NCI-H345 (cell line): ENCODE results near the gene TBC1D2B.
"Not testable (repeated sequence)": the region's sequence is repeated elsewhere in the genome, so short reads cannot be mapped to it uniquely, and the experiment has no call there.

Experiments used
- DNase-seq: peaks from one replicate; lab custom pipeline; 2025; lab: John Stamatoyannopoulos, UW

The TBC1D2B gene

DNA sequence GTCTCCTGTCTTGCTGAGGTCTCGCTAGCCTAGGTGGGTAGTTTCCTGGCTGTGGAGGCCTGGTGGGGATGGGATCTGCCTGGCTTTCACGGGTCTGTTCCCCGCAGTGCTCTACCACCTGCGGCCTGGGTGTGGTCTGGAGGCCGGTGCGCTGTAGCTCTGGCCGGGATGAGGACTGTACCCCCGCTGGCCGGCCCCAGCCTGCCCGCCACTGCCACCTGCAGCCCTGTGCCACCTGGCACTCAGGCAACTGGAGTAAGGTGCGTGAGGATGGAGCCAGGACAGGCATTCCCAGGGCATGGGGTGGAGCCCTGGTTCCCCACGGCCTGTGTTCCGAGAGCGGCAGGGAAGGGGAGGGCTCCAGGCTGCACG, 89.8 kb downstream of the TBC1D2B start:
- not testable (repeated sequence) for DNase-seq

DNA sequence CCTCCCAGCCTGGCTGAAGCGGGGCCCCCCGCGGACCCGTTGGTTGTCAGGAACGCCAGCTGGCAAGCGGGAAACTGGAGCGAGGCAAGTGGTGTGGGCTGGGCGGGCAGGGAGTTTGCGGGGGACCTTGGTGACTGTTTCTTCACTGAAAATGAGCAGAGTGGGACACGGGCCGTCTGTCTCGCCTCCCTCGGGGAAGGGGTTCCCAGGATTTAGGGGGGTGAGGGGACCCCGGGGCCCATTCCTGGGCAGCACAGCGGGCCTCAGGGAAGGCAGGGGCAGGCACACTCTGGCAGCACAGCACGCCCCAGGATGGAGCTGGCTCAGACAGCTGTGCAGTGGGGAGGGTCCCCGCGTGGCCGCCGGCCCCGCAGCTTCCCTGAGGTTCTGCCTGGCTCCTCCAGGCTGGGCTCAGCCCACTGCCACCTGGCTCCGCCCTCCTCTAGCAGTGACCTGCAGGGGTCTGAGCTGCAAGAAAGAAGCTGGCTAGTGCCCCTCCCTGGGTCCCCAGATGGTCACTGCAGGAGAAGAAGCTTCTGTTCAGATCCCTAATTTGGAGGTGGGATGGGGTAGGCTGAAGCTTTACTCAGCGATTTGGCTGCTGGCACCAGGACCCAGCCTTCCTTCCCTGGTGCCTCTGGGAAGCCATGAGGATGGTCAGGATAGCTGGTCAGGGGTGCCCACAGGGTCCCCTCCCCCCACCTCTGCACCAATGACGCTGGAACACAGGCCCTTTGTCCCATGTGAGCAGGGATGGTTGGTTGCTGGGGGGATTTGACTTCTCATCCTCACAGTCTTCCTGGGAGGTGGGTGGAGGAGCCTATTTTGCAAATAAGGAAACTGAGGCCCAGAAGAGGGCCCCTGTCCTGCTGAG, 90.4 kb downstream of the TBC1D2B start:
- no peak for DNase-seq

DNA sequence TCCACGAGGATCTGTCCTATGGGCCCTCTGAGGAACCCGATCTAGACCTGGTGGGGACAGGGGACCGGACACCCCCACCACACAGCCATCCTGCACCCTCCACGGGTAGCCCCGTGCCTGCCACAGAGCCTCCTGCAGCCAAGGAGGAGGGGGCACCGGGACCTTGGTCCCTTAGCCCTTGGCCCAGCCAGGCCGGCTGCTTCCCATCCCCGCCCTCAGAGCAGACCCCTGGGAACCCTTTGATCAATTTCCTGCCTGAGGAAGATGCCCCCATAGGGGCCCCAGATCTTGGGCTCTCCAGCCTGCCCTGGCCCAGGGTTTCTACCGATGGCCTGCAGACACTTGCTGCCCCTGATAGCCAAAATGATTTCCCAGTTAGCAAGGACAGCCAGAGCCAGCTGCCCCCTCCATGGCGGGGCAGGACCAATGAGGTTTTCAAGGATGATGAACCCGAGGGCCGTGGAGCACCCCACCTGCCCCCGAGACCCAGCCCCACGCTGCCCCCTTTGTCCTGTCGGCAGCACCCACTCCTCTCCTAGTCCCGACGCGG, 91.5 kb downstream of the TBC1D2B start:
- DNase-seq: no peak

DNA sequence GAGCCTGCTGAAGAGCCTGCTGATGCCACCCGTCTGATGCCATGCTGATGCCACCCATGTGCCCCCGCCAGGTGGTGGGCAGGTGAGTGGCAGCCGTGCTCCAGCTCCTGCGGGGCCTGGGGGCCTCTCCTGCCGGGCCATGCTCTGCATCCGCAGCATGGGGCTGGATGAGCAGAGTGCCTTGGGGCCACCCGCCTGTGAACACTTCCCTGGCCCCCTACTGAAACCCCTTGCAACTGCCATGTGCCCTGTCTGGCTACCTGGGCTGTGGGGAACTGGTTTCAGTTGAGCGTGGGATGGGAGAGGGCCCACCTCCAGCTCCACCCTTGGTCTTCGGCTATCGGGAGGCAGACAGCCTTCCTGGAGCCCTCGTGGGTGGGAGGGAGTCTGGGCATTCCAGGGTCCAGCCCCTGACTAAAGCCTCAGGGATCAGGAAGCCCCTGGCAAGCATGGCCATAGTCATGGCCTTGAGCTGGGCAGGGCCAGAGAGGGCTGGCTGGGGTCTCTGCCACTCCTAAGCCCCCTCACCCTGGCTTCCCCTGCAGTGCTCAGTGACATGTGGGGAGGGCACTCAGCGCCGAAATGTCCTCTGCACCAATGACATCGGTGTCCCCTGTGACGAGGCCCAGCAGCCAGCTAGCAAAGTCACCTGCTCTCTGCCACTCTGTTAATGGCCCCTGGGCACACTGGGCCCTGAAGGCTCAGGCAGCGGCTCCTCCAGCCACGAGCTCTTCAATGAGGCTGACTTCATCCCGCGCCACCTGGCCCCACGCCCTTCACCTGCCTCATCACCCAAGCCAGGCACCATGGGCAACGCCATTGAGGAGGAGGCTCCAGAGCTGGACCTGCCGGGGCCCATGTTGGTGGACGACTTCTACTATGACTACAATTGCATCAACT, 92.2 kb downstream of the TBC1D2B start:
- no peak for DNase-seq

DNA sequence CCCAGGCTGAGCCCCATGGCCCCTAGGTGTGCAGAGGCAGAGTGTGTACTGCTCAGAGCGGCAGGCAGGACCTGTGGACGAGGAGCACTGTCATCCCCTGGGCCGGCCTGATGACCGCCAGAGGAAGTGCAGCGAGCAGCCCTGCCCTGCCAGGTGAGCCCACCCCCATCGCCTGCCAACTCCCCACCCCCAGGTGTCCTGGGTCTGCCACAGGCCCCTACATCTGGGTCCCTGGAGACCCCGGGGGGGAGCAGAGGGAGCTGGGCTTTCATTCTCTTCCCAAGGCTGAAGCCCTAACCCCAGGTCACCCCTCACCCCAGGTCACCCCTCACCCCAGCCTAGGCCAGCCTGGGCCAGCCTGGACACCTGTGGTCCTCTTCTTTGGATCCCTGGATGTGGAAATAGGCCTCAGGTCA, 93.1 kb downstream of the TBC1D2B start:
- DNase-seq: no peak

DNA sequence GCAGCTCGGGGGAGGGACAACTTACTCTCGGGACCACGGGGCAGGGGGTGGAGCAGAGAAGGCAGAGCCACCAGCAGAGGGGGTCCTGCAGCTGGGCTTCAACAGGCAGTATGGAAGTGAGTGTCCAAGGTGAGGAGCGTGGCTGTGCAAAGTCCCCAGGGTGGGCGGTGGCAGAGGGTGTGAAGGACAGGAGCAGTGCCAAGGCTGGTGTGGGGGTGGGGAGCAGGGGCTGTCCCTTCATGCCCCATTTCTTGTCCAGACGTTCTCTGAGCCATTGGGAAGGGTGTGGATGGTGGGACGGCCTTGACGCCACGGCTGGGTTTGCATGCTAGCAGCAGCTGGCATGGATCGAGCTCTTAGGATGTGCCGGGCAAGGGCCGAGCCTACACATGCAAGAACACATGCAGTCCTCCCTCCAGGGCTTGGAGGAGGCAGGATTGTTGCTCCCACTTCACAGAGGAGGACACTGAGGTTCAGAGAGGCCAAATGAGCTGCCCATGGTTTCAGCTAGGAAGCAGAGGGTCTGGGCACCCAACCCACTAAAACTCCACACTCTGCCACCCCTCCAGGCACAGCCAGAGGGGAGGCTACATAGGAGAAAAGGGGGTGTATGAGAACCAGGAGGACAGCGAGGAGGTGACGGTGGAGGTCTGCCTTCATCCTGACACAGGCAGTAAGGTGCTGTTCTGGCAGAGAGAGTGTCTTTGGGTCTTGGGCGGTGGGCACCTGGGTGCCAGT, 93.6 kb downstream of the TBC1D2B start:
- DNase-seq: no peak

DNA sequence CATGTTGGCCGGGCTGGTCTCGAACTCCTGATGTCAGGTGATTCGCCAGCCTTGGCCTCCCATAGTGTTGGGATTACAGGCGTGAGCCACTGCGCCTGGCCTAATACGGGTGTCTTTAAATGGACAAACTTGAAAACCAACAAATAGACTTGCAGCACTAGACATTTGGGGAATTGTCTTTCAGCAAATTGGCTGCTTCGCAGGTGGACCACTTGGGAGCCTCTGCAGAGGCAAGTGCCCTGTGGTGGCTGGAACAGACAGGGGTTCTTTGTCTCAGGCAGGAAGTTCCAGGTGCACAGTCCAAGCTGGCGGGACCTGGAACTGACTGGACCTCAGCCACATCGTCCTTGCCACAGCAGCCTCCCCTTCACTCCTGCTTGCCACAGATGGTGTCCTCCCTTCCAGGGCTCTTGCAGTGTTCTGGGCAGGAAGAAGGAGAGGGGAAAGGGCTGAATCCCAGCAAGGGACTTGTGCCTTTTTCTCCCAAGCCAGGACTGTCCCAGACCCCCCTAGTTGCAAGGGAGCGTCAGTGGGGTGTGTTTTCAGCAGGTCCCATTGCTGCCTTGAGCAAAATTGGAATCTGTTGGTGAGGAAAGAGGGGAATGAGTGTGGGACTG, 94.3 kb downstream of the TBC1D2B start:
- DNase-seq: no peak

DNA sequence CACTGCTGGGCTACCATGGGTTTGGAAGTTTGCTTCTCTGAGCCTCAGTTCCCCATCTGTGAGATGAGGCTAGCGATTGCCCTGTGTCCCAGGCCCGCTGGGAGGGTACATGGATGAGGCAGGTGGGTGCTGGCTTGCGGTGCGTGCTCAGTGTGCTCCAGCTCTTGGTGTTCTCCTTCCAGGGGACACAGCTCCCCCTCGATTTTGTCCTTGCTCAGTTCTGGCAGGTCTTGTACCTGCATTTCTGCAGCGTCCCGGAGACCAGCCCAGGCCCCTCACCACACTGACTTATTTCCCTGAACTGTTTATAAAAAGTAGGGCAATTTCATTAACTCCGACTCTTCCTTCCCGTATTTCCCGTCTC, 95.4 kb downstream of the TBC1D2B start:
- DNase-seq: no peak

DNA sequence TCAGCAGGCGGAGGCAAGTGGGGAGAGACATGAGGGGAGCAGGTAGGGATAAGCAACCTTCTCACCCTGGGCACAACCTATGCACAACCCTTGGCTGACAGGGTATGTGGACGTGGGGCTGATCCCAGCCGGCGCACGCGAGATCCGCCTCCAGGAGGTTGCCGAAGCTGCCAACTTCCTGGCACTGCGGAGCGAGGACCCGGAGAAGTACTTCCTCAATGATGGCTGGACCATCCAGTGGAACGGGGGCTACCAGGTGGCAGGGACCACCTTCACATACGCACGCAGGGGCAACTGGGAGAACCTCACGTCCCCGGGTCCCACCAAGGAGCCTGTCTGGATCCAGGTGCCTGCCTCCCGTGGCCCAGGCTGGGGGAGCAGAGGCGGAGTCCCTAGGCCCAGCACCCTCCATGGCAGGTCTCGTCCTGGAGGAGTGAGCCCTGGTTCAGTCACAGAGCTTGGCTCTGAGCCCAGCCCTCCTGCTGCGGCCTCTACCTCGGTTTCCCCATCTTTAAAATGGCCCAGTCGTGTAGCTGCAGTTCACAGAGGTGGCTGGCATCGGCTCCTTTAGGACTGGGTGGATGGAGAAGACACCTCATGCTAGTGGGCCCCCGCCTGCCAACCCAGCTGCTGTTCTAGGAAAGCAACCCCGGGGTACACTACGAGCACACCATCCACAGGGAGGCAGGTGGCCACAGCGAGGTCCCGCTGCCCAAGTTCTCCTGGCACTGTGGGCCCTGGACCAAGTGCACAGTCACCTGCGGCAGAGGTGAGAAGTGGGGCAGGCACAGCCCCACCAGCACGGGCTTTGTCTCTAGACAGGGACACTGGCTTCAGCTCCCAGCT, 96.0 kb downstream of the TBC1D2B start:
- no peak for DNase-seq

DNA sequence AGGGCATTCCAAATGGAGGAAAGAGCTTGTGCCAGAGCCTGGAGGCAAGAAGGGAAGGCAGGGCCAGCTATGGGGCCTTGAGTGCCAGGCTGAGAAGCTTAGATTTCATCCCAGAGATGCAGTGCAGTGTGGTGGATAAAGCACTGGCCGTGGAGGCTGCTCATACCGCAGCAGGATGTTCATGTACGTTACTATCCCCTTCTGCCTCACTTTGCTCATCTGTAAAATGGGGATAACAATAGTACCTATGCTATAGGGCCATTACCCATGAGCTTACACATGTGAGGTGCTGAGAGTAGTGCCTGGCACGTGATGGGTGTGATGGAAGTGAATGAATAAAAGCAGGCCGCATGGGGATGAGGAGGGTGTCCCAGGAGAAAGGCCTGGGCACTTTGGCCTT, 96.8 kb downstream of the TBC1D2B start:
- not testable (repeated sequence) for DNase-seq

DNA sequence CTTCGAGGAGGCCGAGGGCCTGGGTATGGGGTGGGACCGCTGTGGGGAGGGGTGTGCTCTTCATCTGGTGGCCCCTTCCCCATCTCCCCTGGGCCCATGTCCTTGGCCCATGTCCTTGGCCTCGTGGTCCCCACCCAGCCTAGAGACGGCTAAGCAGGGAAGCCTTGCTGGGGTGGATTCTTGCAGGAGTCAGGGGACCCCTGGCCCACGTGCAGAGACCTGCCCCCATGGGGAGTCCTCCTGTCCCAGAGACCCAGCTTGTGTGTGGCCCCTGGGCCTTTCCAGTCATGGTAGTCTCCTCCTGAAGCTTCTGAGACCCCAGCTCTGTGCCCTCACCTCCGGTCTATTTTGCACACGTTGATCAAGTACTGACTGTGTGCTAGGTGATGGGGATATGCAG, 97.4 kb downstream of the TBC1D2B start:
- DNase-seq: no peak

DNA sequence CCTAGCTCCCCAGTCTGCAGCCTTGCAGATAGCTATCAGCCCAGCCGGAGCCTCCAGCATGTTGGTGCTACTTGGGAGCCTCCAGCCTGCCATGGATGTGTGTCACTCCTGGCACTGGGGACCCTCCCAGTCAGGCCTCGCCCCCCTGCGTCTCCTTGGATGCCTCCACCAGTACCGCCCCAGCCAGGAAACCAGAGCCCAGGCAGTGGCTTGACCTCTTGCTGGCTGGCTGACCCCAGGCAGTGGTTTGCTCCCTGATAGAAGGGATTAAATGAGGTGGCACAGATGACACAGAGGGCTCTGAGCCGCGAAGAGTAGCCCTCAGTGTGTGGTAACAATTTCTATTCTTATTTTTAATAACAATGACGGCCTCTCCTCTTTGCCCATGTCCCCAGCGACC, 98.4 kb downstream of the TBC1D2B start:
- not testable (repeated sequence) for DNase-seq

DNA sequence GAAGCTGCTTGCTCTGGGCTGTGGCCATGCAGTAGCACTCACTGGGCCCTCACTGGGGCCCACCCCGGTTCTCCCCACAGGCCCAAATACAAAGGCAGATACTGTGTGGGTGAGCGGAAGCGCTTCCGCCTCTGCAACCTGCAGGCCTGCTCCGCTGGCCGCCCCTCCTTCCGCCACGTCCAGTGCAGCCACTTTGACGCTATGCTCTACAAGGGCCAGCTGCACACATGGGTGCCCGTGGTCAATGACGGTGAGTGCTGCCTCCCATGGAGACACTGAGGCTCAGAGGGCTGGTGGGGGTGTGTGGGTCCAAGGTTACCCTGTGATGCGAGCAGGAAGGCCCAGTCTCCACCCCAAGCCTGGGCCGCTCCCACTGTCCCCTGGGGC, 98.8 kb downstream of the TBC1D2B start:
- not testable (repeated sequence) for DNase-seq

DNA sequence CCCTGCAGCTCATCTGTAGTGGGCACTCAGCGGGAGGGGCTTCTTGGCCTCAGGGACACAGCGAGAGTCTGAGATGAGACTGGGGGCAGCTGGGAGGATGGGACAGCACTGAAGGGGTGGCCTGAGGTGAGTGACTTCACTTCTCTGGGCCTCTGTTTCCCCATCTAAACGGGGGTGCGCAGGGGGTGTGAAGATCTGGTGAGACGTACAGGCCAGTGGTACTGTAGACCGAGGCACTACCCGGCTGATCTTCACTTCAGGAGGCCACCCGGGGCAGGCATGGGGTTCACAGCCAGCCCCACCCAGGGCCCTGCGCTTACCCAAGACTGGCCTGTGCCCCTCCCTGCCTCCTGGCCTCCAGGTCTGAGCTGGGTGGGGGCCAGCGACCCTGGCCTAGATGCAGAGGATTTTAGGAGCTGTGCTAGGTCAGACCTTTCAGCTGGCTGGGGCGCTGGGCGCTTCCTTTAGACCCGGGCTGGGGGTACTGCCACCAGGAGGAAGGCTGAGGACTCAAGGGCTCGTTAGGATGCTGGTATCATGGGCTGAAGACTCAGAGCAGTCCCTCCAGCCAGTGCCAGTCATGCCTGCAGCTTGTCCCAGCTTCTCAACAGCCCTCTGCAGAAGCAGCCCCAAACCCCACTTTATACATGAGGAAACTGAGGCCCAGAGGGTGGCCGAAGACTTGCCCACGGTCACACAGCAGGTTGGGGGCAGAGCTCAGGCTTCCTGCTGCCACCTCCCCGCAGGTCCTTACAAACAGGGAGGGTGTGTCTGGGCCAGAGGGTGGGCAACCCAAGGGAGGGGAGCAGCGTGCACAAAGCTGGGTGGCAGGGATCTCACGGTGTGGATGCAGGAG, 99.4 kb downstream of the TBC1D2B start:
- not testable (repeated sequence) for DNase-seq

DNA sequence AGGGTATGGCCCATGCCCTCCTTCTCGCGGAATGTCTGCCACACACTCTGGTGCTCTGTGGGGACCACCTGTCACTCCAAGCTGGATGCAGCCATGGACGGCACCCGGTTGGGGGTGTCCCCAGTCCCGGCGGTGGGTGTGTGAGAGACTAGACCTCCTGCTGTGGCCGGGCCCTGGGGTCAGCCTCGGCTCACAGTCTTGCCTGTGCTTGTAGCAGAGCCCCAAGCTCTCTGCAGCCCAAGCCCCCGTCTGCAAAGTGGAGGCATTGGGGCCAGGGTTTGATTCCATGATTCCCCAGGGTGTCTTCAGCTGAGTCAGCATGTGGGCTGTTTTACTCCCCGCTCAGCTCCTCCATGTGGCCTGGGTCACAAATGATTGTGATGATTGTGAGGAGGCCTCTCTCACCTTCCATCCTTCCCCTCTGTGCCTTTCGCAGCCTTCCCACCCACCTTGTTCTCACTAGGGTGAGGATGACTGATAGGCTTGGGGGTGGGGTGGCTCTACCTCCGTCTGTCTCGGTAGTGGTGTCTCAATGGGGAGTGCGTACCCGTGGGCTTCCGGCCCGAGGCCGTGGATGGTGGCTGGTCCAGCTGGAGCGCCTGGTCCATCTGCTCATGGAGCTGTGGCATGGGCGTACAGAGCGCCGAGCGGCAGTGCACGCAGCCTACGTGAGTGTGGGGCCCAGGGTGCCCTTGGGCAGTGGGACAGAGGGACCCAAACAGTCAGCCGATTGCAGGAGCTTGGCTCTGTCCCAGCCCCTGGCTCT, 100.6 kb downstream of the TBC1D2B start:
- not testable (repeated sequence) for DNase-seq

DNA sequence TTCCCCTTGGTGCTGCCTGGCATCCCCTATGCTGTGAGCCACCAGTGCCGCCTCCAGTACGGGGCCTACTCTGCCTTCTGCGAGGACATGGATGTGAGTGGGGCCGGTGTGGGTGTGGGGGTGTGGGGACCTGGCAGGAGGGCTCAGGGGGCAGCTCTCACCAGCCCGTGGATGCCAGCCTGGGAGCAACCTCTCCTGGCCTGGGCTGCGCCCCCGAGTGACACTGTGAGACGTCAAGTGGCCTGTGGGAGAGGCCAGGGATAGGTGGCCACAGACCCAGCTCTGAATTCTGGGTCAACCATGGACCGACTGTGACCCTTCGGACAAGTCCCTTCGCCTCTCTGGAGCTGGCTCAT, 101.4 kb downstream of the TBC1D2B start:
- not testable (repeated sequence) for DNase-seq

DNA sequence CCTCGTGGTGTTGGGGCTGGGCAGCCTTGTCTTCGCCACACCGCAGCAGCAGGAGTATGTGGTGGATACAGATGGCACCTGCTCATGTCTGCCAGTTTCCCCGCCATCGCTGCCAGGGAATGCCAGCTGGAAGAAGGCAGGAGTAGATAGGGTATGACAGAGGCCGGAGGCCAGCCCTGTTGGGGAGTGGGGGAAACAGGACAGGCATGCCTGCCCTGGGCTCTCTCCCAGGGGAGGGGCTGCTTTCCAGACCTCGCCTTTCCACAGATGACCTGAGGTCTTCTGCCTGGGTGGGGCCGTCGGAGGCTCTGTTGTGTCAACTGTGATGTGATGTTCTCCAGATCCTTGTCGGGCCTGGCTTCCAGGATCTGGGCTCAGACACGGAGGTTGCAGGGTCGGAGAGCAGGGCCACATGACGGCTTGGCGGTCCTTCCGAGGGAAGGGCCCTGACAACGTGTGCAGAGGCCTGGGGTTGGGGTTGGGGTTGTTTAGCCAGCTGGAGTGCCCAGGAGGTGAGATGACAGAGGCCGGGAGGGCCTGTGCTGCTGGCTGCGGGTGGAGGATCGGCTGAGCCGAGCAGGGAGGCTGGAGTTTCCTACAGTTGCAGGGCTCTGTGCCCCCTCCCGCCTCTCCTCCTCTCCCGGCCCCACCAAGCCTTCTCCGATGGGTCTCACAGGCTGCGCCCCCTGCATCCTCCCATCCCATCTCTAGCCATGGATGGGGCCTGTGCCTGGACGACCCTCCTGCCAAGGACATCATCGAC, 102.0 kb downstream of the TBC1D2B start:
- no peak for DNase-seq
